Measurements from ENCODE around the gene ACAP3.

DNA sequence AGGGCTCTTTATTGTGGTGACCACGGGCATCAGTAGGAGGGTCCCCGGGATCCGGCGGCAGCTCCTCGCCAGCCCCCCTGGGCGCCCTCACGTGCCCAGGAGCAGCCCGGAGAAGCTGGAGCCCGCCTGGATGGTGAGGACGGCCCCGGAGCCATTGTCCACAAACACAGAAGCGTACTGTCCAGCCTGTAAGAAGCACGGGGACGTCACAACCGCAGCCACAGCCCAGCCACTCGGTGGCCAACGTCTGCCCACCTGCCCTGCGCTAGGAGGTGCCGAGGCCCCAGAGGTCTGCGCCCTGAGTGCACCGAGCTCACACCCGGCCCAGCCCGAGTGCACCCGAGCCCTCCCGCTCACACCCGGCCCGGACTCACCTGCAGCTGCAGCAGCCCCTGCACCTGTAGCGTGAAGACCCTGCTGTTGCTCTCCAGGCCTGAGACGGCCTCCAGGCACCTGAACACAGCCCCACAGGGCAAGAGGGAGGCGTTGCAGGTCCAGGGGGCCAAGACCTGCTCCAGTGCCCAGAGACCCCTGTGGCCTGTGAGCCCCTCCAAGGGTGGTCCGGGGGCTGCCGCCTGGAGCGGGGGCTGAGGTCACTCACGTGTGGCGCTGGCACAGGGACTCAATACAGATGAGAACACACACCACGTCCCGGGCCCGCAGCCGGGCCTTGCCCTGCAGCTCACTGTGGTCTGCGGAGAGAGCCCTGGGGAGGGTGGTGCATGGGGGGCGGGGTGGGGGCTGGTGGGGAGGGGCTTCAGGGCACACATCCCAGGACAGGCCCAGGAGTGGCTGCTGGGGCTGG, 65.1 kb downstream of the ACAP3 start:
- TF ChIP-seq CTCF (IDR thresholded peaks at IDR 0.05; ENCODE audit: low read depth, low read length, poor library complexity, severe bottlenecking): no peak
- no peak for TF ChIP-seq EZH2phosphoT487 (IDR thresholded peaks at IDR 0.05; ENCODE audit: borderline replicate concordance, low read length)

Data from DOHH2 (cell line).